Mesodermal cell (in vitro differentiated cells): ENCODE measurements around the gene PRSS36.

Source experiments
- H3K27ac ChIP-seq: 2 replicates; pipeline ENCODE4 v1.7.0; 2013; ENCODE audit warnings: mild to moderate bottlenecking, low read depth, low read length, moderate library complexity; ENCODE audit not compliant: severe bottlenecking
- H3K36me3 ChIP-seq: 2 replicates; pipeline ENCODE4 v1.7.1; 2013; ENCODE audit warnings: mild to moderate bottlenecking, low read length, moderate library complexity; ENCODE audit not compliant: control insufficient read depth, insufficient read depth
- H3K4me1 ChIP-seq: one replicate; pipeline ENCODE4 v1.7.1; 2013; ENCODE audit warnings: mild to moderate bottlenecking, low read length; ENCODE audit not compliant: insufficient read depth, control insufficient read depth, poor library complexity, severe bottlenecking
- H3K4me3 ChIP-seq: 2 replicates; pipeline ENCODE4 v1.7.0; 2013; ENCODE audit warnings: low read length, control low read depth, mild to moderate bottlenecking; ENCODE audit not compliant: insufficient read depth, poor library complexity, severe bottlenecking; ENCODE audit errors: extremely low read depth
- H3K9me3 ChIP-seq: 2 replicates; pipeline ENCODE4 v1.7.1; 2013; ENCODE audit warnings: mild to moderate bottlenecking, low read length, moderate library complexity; ENCODE audit not compliant: control insufficient read depth
- WGBS, 2 experiments: methylation state at CpG; one replicate each; pipeline ENCODE4 v1.1.5; 2013; ENCODE audit warnings: missing lambda C conversion rate in 2 of 2; ENCODE audit not compliant: insufficient coverage in 2 of 2; 5-methylcytosine and 5-hydroxymethylcytosine counted together

The PRSS36 gene

GRCh38 chr16:31190818-31191444 lies 41.1 kb upstream of the PRSS36 start:
- whole genome bisulfite sequencing, 2 experiments: 98% methylated on average over 16 to 17 of the region's 17 CpGs
- Histone ChIP-seq H3K36me3 (peaks cover 100% of the 10 kb centered on the region), H3K27ac (no peak overlapping the region), H3K4me3 (no peak overlapping the region), H3K9me3 (no peaks in the 10 kb centered on the region), H3K4me1 (no peaks in the 10 kb centered on the region)

- peaks cover 100% of the 10 kb centered on the region for H3K36me3 ChIP-seq
- H3K4me1 ChIP-seq: no peaks in the 10 kb centered on the region
- no peak overlapping the region for H3K4me3 ChIP-seq
- H3K9me3 ChIP-seq: no peaks in the 10 kb centered on the region
- H3K27ac ChIP-seq: no peak overlapping the region
- 99 to 100% methylated on average over 12 of the region's 12 CpGs for WGBS, 2 experiments
These were observed 40.2 kb upstream of the PRSS36 start for GRCh38 chr16:31190061-31190460.

GRCh38 chr16:31189412-31189778 lies 39.5 kb upstream of the PRSS36 start:
- Histone ChIP-seq H3K36me3 (peaks cover 100% of the 10 kb centered on the region), H3K4me1 (no peaks in the 10 kb centered on the region), H3K9me3 (no peaks in the 10 kb centered on the region), H3K4me3 (no peak overlapping the region), H3K27ac (no peak overlapping the region)
- WGBS, 2 experiments: 87 to 93% methylated on average over 2 of the region's 2 CpGs

- H3K4me3 ChIP-seq: no peak overlapping the region
- peaks cover 100% of the 10 kb centered on the region for H3K36me3 ChIP-seq
- peaks cover 5% of the 10 kb centered on the region for H3K4me1 ChIP-seq
- H3K9me3 ChIP-seq: no peaks in the 10 kb centered on the region
- no peak overlapping the region for H3K27ac ChIP-seq
- WGBS, 2 experiments: 96 to 97% methylated on average over 3 of the region's 3 CpGs
These were observed 38.9 kb upstream of the PRSS36 start for GRCh38 chr16:31188450-31189411.

GRCh38 chr16:31187808-31188189 lies 37.9 kb upstream of the PRSS36 start:
- Histone ChIP-seq H3K4me3 (no peak overlapping the region), H3K27ac (no peak overlapping the region), H3K36me3 (peaks cover 100% of the 10 kb centered on the region), H3K4me1 (peaks cover 10% of the 10 kb centered on the region), H3K9me3 (no peaks in the 10 kb centered on the region)
- WGBS, 2 experiments: 95 to 96% methylated on average over 5 to 8 of the region's 8 CpGs

- Histone ChIP-seq H3K4me1 (peaks cover 15% of the 10 kb centered on the region), H3K4me3 (no peak overlapping the region), H3K27ac (no peak overlapping the region), H3K36me3 (peaks cover 100% of the 10 kb centered on the region), H3K9me3 (no peaks in the 10 kb centered on the region)
- WGBS, 2 experiments: 98% methylated on average over 10 of the region's 10 CpGs
These were observed 37.3 kb upstream of the PRSS36 start for GRCh38 chr16:31186930-31187807.

GRCh38 chr16:31186176-31186575 lies 36.3 kb upstream of the PRSS36 start:
- Histone ChIP-seq H3K4me1 (peaks cover 15% of the 10 kb centered on the region), H3K4me3 (no peak overlapping the region), H3K36me3 (peaks cover 98% of the 10 kb centered on the region), H3K9me3 (no peaks in the 10 kb centered on the region), H3K27ac (no peak overlapping the region)
- WGBS, 2 experiments: 98 to 99% methylated on average over 6 to 7 of the region's 7 CpGs

- 98 to 100% methylated on average over 3 to 4 of the region's 5 CpGs for WGBS, 2 experiments
- H3K4me3 ChIP-seq: no peak overlapping the region
- no peak overlapping the region for H3K27ac ChIP-seq
- peaks cover 15% of the 10 kb centered on the region for H3K4me1 ChIP-seq
- peaks cover 94% of the 10 kb centered on the region for H3K36me3 ChIP-seq
- H3K9me3 ChIP-seq: no peaks in the 10 kb centered on the region
These were observed 35.5 kb upstream of the PRSS36 start for GRCh38 chr16:31185339-31185738.

GRCh38 chr16:31184888-31185287 lies 35.0 kb upstream of the PRSS36 start:
- Histone ChIP-seq H3K4me3 (no peak overlapping the region), H3K9me3 (no peaks in the 10 kb centered on the region), H3K36me3 (peaks cover 90% of the 10 kb centered on the region), H3K4me1 (peaks cover 15% of the 10 kb centered on the region), H3K27ac (no peak overlapping the region)
- 94 to 95% methylated on average over 12 to 14 of the region's 14 CpGs for WGBS, 2 experiments
